NK-92 treated with Interleukin-12 subunit alpha and Interleukin-12 subunit beta, amount 100 ng/mL, for 24 hours (cell line): ENCODE results near the gene SOCS1.

Experiments
- DNase-seq: peaks from one replicate; lab custom pipeline; 2025; lab: John Stamatoyannopoulos, UW

Gene SOCS1

GRCh38 chr16:11260596-11260966 lies 4.6 kb upstream of the SOCS1 start:
- DNase-seq: no peak

GRCh38 chr16:11259655-11260595 lies 3.9 kb upstream of the SOCS1 start:
- no peak for DNase-seq

- DNase-seq: no peak
Observed at GRCh38 chr16:11258553-11259492, 2.8 kb upstream of the SOCS1 start.

DNA sequence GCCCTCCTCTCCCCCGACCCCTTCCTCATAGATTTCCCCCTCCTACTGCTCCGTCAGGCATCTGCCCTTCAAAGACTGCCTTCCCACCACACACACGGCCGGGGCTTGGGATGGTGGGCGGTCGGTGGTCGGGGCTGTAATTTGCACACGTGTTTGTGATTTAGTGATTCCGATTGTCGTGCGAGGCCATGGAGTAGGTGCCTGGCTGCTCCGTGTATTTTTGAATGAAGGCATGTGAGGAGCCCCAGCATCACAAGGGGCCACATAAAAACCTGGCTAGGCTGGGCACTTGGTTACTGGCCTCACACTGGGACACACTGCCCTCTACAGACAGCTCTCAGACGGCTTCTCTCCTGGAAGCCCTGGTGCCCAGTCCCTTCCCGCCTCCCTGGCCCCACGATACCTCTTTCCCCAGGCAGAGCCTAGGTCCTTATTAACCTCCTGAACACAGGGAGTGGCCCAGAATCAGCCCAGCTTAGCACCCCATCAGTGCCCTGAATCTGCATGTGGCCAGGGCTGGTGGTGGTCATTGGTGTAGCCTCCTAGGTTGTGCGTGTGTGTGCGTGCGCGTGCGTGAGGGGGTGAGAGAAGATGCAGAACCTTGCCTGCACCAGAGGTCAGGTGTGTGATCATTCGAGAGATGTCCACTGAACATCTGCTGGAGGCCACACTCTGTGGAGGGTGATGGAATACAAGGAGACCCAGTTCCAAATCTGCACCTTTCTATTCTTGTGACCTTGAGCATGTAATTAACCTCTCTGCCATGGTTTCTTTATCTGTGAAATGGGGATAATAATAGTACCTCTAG lies 1.3 kb upstream of the SOCS1 start:
- DNase-seq: no peak

DNA sequence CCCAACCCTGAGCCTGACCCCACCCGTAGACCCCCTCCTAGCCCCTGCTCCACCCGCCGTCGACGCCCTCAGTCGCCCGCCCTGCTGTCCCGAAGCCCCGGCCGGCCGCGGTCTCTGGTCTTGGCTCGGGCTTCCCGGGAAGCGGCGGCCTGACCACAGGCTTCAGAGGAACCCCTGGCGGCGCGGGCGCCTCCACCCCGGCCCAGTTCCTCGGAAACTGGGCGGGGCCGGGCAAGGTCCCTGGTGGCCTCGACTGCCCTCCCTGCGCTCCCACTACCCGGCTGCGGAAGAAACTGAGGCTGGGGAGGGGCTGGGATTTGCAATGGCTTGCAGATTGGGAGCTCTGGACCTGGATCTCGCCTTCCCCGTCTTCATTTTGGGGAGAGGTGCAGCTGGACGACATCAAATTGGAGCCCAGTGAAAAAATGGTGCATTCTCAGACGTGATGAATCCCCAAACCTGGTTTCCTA lies 692 bp upstream of the SOCS1 start:
- DNase-seq: no peak

DNA sequence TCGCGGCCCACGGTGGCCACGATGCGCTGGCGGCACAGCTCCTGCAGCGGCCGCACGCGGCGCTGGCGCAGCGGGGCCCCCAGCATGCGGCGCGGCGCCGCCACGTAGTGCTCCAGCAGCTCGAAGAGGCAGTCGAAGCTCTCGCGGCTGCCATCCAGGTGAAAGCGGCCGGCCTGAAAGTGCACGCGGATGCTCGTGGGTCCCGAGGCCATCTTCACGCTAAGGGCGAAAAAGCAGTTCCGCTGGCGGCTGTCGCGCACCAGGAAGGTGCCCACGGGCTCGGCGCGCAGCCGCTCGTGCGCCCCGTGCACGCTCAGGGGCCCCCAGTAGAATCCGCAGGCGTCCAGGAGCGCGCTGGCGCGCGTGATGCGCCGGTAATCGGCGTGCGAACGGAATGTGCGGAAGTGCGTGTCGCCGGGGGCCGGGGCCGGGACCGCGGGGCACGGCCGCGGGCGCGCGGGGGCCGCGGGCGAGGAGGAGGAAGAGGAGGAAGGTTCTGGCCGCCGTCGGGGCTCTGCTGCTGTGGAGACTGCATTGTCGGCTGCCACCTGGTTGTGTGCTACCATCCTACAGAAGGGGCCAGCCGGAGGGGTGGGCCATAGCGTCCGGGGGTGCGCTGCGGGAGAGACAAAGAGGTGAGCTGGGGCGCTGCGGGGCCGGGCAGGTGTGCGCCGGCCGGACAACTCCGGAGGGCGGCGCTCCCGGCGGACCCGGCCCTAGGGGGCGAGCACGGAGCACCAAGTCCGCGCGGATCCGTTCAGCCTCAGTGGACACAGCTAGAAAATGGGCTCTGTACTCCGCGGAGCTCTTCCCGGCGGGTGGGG lies 879 bp downstream of the SOCS1 start:
- DNase-seq: peak; percentile 32

GRCh38 chr16:11253995-11254912 lies 1.8 kb downstream of the SOCS1 start:
- no peak for DNase-seq

GRCh38 chr16:11253009-11253994 lies 2.7 kb downstream of the SOCS1 start:
- no peak for DNase-seq

DNA sequence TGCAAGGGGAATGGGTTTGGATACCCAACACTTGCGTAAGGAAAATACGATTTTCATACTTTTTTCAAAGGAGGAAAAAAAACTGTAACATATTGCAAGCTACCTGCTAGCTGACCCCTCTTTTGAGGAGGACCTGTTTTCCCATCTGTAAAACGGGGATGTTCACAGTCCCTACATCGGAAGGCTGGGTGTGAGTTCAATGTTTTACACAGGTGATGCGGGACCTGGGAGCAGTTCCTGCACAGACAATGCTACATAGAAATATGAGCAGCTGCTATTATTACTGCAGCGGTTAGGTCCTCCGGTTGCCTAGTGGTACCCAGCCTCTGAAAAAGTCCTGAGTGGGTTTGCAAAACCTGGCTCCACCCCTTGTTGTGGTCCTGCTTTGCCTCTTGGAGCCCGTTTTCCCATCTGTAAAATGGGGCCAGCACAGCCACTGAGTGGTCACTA lies 3.5 kb downstream of the SOCS1 start:
- no peak for DNase-seq

DNA sequence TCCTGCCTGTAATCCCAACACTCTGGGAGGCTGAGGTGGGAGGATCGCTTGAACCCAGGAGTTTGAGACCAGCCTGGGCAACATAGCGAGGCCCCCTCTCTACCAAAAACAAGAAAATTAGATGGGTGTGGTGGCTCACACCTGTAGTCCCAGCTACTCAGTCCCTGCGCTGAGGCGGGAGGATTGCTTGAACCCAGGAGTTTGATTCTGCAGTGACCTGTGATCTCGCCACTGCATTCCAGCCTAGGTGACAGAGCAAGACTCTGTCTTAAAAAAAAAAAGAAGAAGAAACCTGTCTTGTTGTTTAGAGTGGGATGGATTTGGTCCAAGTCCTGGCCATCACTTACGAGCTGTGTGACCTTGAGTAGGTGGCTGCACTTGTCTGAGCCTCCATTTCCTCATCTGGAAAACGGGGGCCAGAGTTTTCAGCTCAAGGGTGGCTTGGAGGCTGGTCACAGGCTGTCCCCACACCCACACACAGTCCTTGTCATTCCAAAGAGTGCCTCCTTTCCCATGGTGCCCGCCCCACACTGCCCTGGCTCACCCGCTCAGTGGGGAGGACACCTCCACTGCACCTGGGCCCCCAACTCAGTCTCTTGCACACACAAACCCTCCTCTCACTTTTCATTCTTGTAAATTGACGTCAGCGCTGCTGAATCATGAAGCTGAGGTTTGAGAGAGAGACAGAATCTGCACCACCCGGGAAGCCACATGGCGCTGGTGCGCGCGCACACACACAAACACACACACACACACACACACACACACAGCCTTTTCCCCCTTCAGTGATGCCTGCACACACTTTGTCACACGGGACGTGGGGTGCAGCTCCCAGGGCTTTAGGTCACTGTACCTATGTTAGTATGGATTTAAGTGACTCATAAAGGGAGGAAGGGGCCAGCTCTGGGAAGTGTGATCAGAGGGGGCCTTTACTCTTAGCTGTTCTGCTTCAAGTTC lies 4.2 kb downstream of the SOCS1 start:
- DNase-seq: no peak

- no peak for DNase-seq
Observed at GRCh38 chr16:11250786-11251524, 5.0 kb downstream of the SOCS1 start.

GRCh38 chr16:11250091-11250785 lies 5.8 kb downstream of the SOCS1 start:
- DNase-seq: no peak

DNA sequence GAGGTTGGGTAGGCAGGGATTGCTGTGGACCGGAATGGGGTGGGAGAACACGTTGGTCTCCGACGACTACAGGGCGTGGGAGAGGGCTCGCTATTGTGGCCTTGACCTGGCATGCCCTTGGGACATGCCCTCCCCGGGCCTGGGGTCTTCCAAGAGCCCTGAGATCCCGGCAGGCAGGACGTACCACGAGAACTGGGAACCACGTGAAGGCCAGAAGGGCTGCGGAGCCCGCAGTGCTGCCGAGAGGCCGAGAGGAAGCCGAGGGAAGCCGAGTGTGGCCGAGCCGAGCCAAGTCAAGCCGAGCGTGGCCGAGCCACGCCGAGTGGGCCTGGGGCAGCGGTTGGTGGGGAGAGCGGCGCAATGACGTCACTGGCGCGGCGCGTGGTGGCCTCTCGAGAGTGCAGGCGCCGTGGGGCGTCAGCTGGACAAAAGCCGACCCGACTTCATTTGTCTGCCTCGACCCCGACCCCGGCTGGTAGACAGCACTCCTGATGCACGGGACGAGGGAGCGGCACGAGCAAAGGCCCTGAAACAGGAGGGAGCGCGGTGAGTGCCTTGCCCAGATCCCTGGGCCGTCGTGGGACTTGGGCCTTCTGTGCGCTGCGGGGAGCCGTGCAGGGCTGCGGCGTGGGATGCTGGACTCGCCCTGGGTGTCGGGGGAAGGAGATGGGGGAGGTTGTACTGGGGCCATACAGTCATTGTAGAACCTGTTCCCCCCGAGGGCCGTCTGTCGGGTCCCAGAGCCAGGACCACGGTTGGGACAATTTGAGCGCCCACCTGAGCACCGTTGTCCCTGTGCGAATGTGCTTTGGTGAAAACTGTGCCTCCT lies 6.6 kb downstream of the SOCS1 start:
- no peak for DNase-seq

- DNase-seq: no peak
Observed at GRCh38 chr16:11248133-11248532, 7.9 kb downstream of the SOCS1 start.

DNA sequence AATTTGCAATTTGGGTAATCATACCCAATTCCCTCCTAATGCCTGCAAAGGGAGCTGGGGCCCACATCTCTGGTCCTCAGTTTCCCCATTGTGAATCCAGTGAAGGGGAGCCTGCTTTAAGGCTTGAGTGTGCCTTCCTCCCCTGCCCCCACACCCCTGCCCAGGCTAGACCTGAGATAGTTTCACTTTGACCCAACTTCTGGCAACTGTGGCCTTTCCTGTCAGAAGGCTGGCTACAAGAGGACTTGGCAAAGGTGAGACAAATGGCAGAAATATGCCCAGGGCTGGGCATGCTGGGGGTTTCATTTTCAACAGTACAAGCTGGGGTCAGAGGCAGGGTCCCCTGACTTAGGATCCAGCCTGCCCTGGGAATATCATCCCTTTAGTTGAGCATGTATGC lies 10.0 kb downstream of the SOCS1 start:
- no peak for DNase-seq
